HCT116 (cell line): ENCODE data around the gene SOBP. TPM values are rescaled to one million over a fixed set of nuclear protein-coding genes. Genes with fewer than 3 reads are reported as not detected.

Experiments used
- ATAC-seq: fragments of 200-7000 bp; cut with Tn5 transposase; 2 replicates; pipeline ENCODE4 v1.9.1; 2020; ENCODE audit warnings: mild to moderate bottlenecking, moderate library complexity
- BruUV-seq: library from RNA; stranded (reverse); fragments of 400-500 nt; replicated peaks from 2 replicates; lab custom pipeline; 2021; lab: Mats Ljungman, UMichigan
- CTCF ChIA-PET: fragments of 300-600 bp; sonication (Branson Sonifier 250); formaldehyde crosslinking; loops from one replicate; lab custom pipeline; 2021; ENCODE audit warnings: antibody characterized with exemption; lab: Charles Lee
- POLR2A ChIA-PET: fragments of 300-600, 350-600 bp; sonication (Branson Sonifier 250); formaldehyde crosslinking; loops from one replicate; lab custom pipeline; 2021; ENCODE audit warnings: antibody characterized with exemption; lab: Charles Lee
- RAD21 ChIA-PET, 2 experiments: fragments of 300-600 bp; sonication (Branson Sonifier 250); formaldehyde crosslinking; loops; one replicate each; lab custom pipeline; 2023; ENCODE audit warnings: low total read pairs in 2 of 2; ENCODE audit not compliant: uncharacterized antibody in 2 of 2, unreplicated experiment in 2 of 2, low non-redundant PET in 1 of 2; lab: Charles Lee
- DNase-seq: peaks from one replicate; pipeline ENCODE4 v3.0.0-alpha.2; 2010; ENCODE audit warnings: low read depth, low spot score
- H2AFZ ChIP-seq: fragments of 200-600 bp; shearing (Covaris generic), sonication (generic); 2 replicates; pipeline ENCODE4 v1.6.1; 2017; ENCODE audit warnings: low read depth, mixed run types, mixed read lengths, antibody characterized with exemption, low read length; ENCODE audit not compliant: poor library complexity, severe bottlenecking
- H3K27ac ChIP-seq: 2 replicates; pipeline ENCODE4 v1.5.1; 2012; ENCODE audit warnings: low read depth, low read length
- H3K27me3 ChIP-seq: fragments of 200-600 bp; sonication (generic); 2 replicates; pipeline ENCODE4 v1.6.1; 2016; ENCODE audit warnings: mixed run types, low read length, mixed read lengths; ENCODE audit not compliant: insufficient read depth
- H3K36me3 ChIP-seq, 2 experiments: fragments of 200-500 bp in 1 of 2; fragments of 200-600 bp in 1 of 2; sonication (Bioruptor generic) in 1 of 2; sonication (generic) in 1 of 2; 2 replicates each; pipeline versions ENCODE4 v1.5.1 to v1.6.1; 2014 to 2016; ENCODE audit warnings: low read length in 2 of 2, inconsistent platforms in 1 of 2, mixed read lengths in 1 of 2, mixed run types in 1 of 2; ENCODE audit not compliant: insufficient read depth in 2 of 2, control insufficient read depth in 1 of 2
- H3K4me1 ChIP-seq, 2 experiments: fragments of 200-600 bp in 1 of 2; sonication (generic) in 1 of 2; 2 replicates each; pipeline versions ENCODE4 v1.5.1 to v1.6.1; 2012 to 2017; ENCODE audit warnings: low read length in 2 of 2, inconsistent platforms in 1 of 2, mild to moderate bottlenecking in 1 of 2, mixed read lengths in 1 of 2, mixed run types in 1 of 2, moderate library complexity in 1 of 2; ENCODE audit not compliant: insufficient read depth in 2 of 2, control insufficient read depth in 1 of 2
- H3K4me2 ChIP-seq: fragments of 200-600 bp; sonication (generic); 2 replicates; pipeline ENCODE4 v1.6.1; 2017; ENCODE audit warnings: mixed run types, low read length, mixed read lengths
- H3K4me3 ChIP-seq, 2 experiments: fragments of 200-600 bp in 1 of 2; sonication (generic) in 1 of 2; replicated peaks in 1 of 2; 2 replicates each; pipeline ENCODE4 v1.5.1; 2011 to 2016; ENCODE audit warnings: low read length in 2 of 2, control low read depth in 1 of 2, low read depth in 1 of 2, mild to moderate bottlenecking in 1 of 2, mixed read lengths in 1 of 2, mixed run types in 1 of 2
- H3K79me2 ChIP-seq: fragments of 200-600 bp; sonication (generic); 2 replicates; pipeline ENCODE4 v1.6.1; 2017; ENCODE audit warnings: mild to moderate bottlenecking, mixed run types, low read length, moderate library complexity, mixed read lengths; ENCODE audit not compliant: insufficient read depth
- H3K9ac ChIP-seq: fragments of 200-600 bp; sonication (generic); 2 replicates; pipeline ENCODE4 v1.6.1; 2016; ENCODE audit warnings: low read length, mixed read lengths
- H3K9me2 ChIP-seq: fragments of 200-600 bp; sonication (generic), shearing (Covaris generic); 2 replicates; pipeline ENCODE4 v1.6.1; 2017; ENCODE audit warnings: mixed run types, mild to moderate bottlenecking, moderate library complexity; ENCODE audit not compliant: insufficient read depth
- H3K9me3 ChIP-seq, 2 experiments: fragments of 200-500 bp in 1 of 2; fragments of 200-600 bp in 1 of 2; sonication (Bioruptor generic) in 1 of 2; sonication (generic) in 1 of 2; 2 replicates each; pipeline ENCODE4 v1.6.1; 2014 to 2017; ENCODE audit warnings: low read length in 2 of 2, mixed read lengths in 2 of 2, inconsistent platforms in 1 of 2, low read depth in 1 of 2, mild to moderate bottlenecking in 1 of 2, mixed run types in 1 of 2, moderate library complexity in 1 of 2; ENCODE audit not compliant: control insufficient read depth in 1 of 2, insufficient read depth in 1 of 2
- H4K20me1 ChIP-seq: fragments of 200-600 bp; sonication (generic), shearing (Covaris generic); 2 replicates; pipeline ENCODE4 v1.6.1; 2017; ENCODE audit warnings: mixed run types, mild to moderate bottlenecking, moderate library complexity; ENCODE audit not compliant: insufficient read depth
- CBX3 ChIP-seq: IDR thresholded peaks from 2 replicates; pipeline ENCODE4 v1.6.1; 2012; ENCODE audit warnings: low read depth
- CEBPB ChIP-seq: IDR thresholded peaks from 2 replicates; pipeline ENCODE4 v1.6.1; 2012; ENCODE audit warnings: low read depth
- EGR1 ChIP-seq: IDR thresholded peaks from 2 replicates; pipeline ENCODE4 v1.6.1; 2012; ENCODE audit warnings: low read depth
- ELF1 ChIP-seq: IDR thresholded peaks from 2 replicates; pipeline ENCODE4 v1.6.1; 2012; ENCODE audit warnings: low read depth, borderline replicate concordance
- FOSL1 ChIP-seq: IDR thresholded peaks from 2 replicates; pipeline ENCODE4 v1.6.1; 2012; ENCODE audit warnings: low read depth
- JUND ChIP-seq: IDR thresholded peaks from 2 replicates; pipeline ENCODE4 v1.6.1; 2012
- POLR2AphosphoS5 ChIP-seq: IDR thresholded peaks from 2 replicates; pipeline ENCODE4 v1.6.1; 2011; ENCODE audit warnings: mild to moderate bottlenecking, low read depth, low read length, moderate library complexity
- RAD21 ChIP-seq: IDR thresholded peaks from 2 replicates; pipeline ENCODE4 v1.6.1; 2012; ENCODE audit warnings: low read depth, mild to moderate bottlenecking
- REST ChIP-seq: IDR thresholded peaks from 2 replicates; pipeline ENCODE4 v1.6.1; 2012; ENCODE audit warnings: low read depth
- SIN3A ChIP-seq: IDR thresholded peaks from 2 replicates; pipeline ENCODE4 v1.6.1; 2012; ENCODE audit warnings: low read depth
- SP1 ChIP-seq: IDR thresholded peaks from 2 replicates; pipeline ENCODE4 v1.6.1; 2012; ENCODE audit warnings: low read depth
- SRF ChIP-seq: IDR thresholded peaks from 2 replicates; pipeline ENCODE4 v1.6.1; 2012; ENCODE audit warnings: low read depth
- TCF7L2 ChIP-seq: IDR thresholded peaks from 2 replicates; pipeline ENCODE4 v1.7.0; 2011; ENCODE audit warnings: borderline replicate concordance, inconsistent platforms; ENCODE audit not compliant: insufficient read depth, insufficient read length; ENCODE audit errors: extremely low read depth
- YY1 ChIP-seq: IDR thresholded peaks from 2 replicates; pipeline ENCODE4 v1.6.1; 2011; ENCODE audit warnings: low read length, low read depth, moderate library complexity, mild to moderate bottlenecking; ENCODE audit not compliant: insufficient replicate concordance; ENCODE audit errors: extremely low read depth
- ZFX ChIP-seq: fragments of 450-650 bp; IDR thresholded peaks from 2 replicates; pipeline ENCODE4 v1.6.1; 2017
- ZNF274 ChIP-seq: fragments of 200-500 bp; sonication (Bioruptor generic); IDR thresholded peaks from 2 replicates; pipeline ENCODE4 v1.6.1; 2014; ENCODE audit warnings: mild to moderate bottlenecking, low read depth, low read length, inconsistent platforms
- intact Hi-C: fragments of 100-400 bp; cut with micrococcal nuclease; formaldehyde crosslinking; loops from 2 replicates; pipeline ENCODE4 v1.10.0; 2022
- total RNA-seq: library from RNA; stranded (reverse); gene quantifications from one replicate; pipeline ENCODE4 v1.2.1, GENCODE V29; 2021; ENCODE audit not compliant: unreplicated experiment
- TF ChIP-seq, protein P1 (sequence below), 3 experiments: fragments of 200-600 bp in 1 of 3; sonication (generic) in 1 of 3; IDR thresholded peaks in 2 of 3; conservative IDR thresholded peaks in 1 of 3; 2 replicates each; pipeline ENCODE4 v1.5.1; 2012 to 2017; ENCODE audit warnings: low read depth in 2 of 3, low read length in 2 of 3, antibody characterized with exemption in 1 of 3, borderline replicate concordance in 1 of 3, control low read depth in 1 of 3, mild to moderate bottlenecking in 1 of 3, mixed read lengths in 1 of 3, mixed run types in 1 of 3, moderate library complexity in 1 of 3; ENCODE audit not compliant: insufficient read depth in 1 of 3
- TF ChIP-seq, protein P2 (sequence below): IDR thresholded peaks from 2 replicates; pipeline ENCODE4 v1.6.1; 2012

SOBP gene
- total RNA-seq, 1 experiment from 2014 or later, result 2.6 TPM

- RAD21 ChIA-PET, result no interaction called here
- intact Hi-C loops, result no loop called here
- H3K4me3 ChIP-seq, result no peak overlapping the region
- BruUV-seq, result no TSS peak
- CTCF ChIA-PET, result no interaction called here
- POLR2A ChIA-PET, result no interaction called here
- no peak overlapping the region for H2AFZ ChIP-seq
- H3K27me3 ChIP-seq, result no peaks in the 10 kb centered on the region
- no peaks in the 10 kb centered on the region for H4K20me1 ChIP-seq
- H3K9me2 ChIP-seq, result no peaks in the 10 kb centered on the region
- H3K4me2 ChIP-seq, result no peak overlapping the region
- H3K27ac ChIP-seq, result no peak overlapping the region
- no peak overlapping the region for H3K9ac ChIP-seq
- no peaks in the 10 kb centered on the region for H3K4me1 ChIP-seq
- H3K9me3 ChIP-seq, result no peaks in the 10 kb centered on the region
- no peaks in the 10 kb centered on the region for H3K79me2 ChIP-seq
- H3K36me3 ChIP-seq, result no peaks in the 10 kb centered on the region
- TF ChIP-seq SRF, result no peak
- TF ChIP-seq REST, result no peak
- no peak for TF ChIP-seq CBX3
- TF ChIP-seq POLR2AphosphoS5, result no peak
- no peak for TF ChIP-seq YY1
- TF ChIP-seq ZFX, result no peak
- TF ChIP-seq RAD21, result no peak
- TF ChIP-seq SP1, result no peak
- no peak for TF ChIP-seq ZNF274
- no peak for TF ChIP-seq SIN3A
- no peak for TF ChIP-seq EGR1
- TF ChIP-seq, protein P1, sequence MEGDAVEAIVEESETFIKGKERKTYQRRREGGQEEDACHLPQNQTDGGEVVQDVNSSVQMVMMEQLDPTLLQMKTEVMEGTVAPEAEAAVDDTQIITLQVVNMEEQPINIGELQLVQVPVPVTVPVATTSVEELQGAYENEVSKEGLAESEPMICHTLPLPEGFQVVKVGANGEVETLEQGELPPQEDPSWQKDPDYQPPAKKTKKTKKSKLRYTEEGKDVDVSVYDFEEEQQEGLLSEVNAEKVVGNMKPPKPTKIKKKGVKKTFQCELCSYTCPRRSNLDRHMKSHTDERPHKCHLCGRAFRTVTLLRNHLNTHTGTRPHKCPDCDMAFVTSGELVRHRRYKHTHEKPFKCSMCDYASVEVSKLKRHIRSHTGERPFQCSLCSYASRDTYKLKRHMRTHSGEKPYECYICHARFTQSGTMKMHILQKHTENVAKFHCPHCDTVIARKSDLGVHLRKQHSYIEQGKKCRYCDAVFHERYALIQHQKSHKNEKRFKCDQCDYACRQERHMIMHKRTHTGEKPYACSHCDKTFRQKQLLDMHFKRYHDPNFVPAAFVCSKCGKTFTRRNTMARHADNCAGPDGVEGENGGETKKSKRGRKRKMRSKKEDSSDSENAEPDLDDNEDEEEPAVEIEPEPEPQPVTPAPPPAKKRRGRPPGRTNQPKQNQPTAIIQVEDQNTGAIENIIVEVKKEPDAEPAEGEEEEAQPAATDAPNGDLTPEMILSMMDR (IDR thresholded peaks at IDR 0.05 in 2 of 3, conservative IDR thresholded peaks at IDR 0.05 in 1 of 3; ENCODE audit: borderline replicate concordance in 1 of 3, insufficient read depth in 1 of 3, low read depth in 2 of 3, low read length in 2 of 3), result no peak
- no peak for TF ChIP-seq JUND
- TF ChIP-seq ELF1, result no peak
- TF ChIP-seq CEBPB, result no peak
- TF ChIP-seq, protein P2, sequence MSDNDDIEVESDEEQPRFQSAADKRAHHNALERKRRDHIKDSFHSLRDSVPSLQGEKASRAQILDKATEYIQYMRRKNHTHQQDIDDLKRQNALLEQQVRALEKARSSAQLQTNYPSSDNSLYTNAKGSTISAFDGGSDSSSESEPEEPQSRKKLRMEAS, result no peak
- TF ChIP-seq FOSL1, result no peak
- TF ChIP-seq TCF7L2, result no peak
- DNase-seq (no peak), ATAC-seq (no peak)
Observed at GRCh38 chr6:107630348-107630977, 140.5 kb downstream of the SOBP start.
